Measurements from ENCODE around the gene WDR31.
"Not testable (repeated sequence)": the region's sequence is repeated elsewhere in the genome, so short reads cannot be mapped to it uniquely, and the experiment has no call there.

- TF ChIP-seq EZH2phosphoT487 (IDR thresholded peaks at IDR 0.05; ENCODE audit: insufficient read depth, low read depth); EZH2 (IDR thresholded peaks at IDR 0.05; ENCODE audit: insufficient read depth, poor library complexity, severe bottlenecking): not testable (repeated sequence)
Measured at GRCh38 chr9:113296247-113296646, 43.8 kb downstream of the WDR31 start.
